H9 (cell line): ENCODE measurements around the gene EIF2AK2. TPM values are rescaled to one million over a fixed set of nuclear protein-coding genes. Genes with fewer than 3 reads are reported as not detected.

Experiments used
- DNase-seq: peaks from one replicate; pipeline ENCODE4 v3.0.0-alpha.2; 2017
- H2AFZ ChIP-seq: one replicate; pipeline ENCODE4 v1.6.1; 2013; ENCODE audit warnings: mild to moderate bottlenecking, low read length, control low read depth, moderate library complexity
- H2AK5ac ChIP-seq: 2 replicates; pipeline ENCODE4 v1.6.1; 2013; ENCODE audit warnings: low read length, control low read depth, mixed read lengths; ENCODE audit not compliant: insufficient read length
- H2BK120ac ChIP-seq: one replicate; pipeline ENCODE4 v1.6.1; 2013; ENCODE audit warnings: low read depth, mild to moderate bottlenecking, low read length, control low read depth, inconsistent platforms; ENCODE audit not compliant: poor library complexity, severe bottlenecking
- H2BK12ac ChIP-seq: 2 replicates; pipeline ENCODE4 v1.6.1; 2013; ENCODE audit warnings: low read length, control low read depth, mixed read lengths, low read depth; ENCODE audit not compliant: insufficient read length
- H2BK15ac ChIP-seq: 2 replicates; pipeline ENCODE4 v1.6.1; 2013; ENCODE audit warnings: low read depth, low read length, control low read depth
- H2BK20ac ChIP-seq: one replicate; pipeline ENCODE4 v1.6.1; 2013; ENCODE audit warnings: low read depth, mild to moderate bottlenecking, low read length, control low read depth, inconsistent platforms; ENCODE audit not compliant: poor library complexity, severe bottlenecking
- H2BK5ac ChIP-seq: 2 replicates; pipeline ENCODE4 v1.6.1; 2013; ENCODE audit warnings: low read length, control low read depth, mixed read lengths; ENCODE audit not compliant: insufficient read length
- H3K14ac ChIP-seq: 2 replicates; pipeline ENCODE4 v1.6.1; 2013; ENCODE audit warnings: low read length, control low read depth; ENCODE audit not compliant: insufficient read depth
- H3K18ac ChIP-seq: 2 replicates; pipeline ENCODE4 v1.6.1; 2013; ENCODE audit warnings: low read depth, mild to moderate bottlenecking, mixed read lengths, low read length, control low read depth; ENCODE audit not compliant: insufficient read length
- H3K23ac ChIP-seq: 2 replicates; pipeline ENCODE4 v1.6.1; 2013; ENCODE audit warnings: low read length, control low read depth, mixed read lengths, low read depth; ENCODE audit not compliant: insufficient read length
- H3K23me2 ChIP-seq: 2 replicates; pipeline ENCODE4 v1.6.1; 2013; ENCODE audit warnings: low read depth, mild to moderate bottlenecking, mixed read lengths, low read length, control low read depth; ENCODE audit not compliant: insufficient read length, poor library complexity, severe bottlenecking
- H3K27ac ChIP-seq: 2 replicates; pipeline ENCODE4 v1.5.1; 2013; ENCODE audit warnings: low read length, control low read depth, mixed read lengths, low read depth; ENCODE audit not compliant: insufficient read length
- H3K27me3 ChIP-seq: 2 replicates; pipeline ENCODE4 v1.6.1; 2013; ENCODE audit warnings: low read length, control low read depth, inconsistent platforms; ENCODE audit not compliant: insufficient read depth
- H3K4ac ChIP-seq: 2 replicates; pipeline ENCODE4 v1.6.1; 2013; ENCODE audit warnings: low read depth, mild to moderate bottlenecking, control low read depth, inconsistent platforms, low read length, moderate library complexity
- H3K4me1 ChIP-seq: 2 replicates; pipeline ENCODE4 v1.6.1; 2013; ENCODE audit warnings: low read length, control low read depth, inconsistent platforms; ENCODE audit not compliant: insufficient read depth
- H3K4me2 ChIP-seq: 2 replicates; pipeline ENCODE4 v1.6.1; 2013; ENCODE audit warnings: low read length, control low read depth, mixed read lengths; ENCODE audit not compliant: insufficient read length, insufficient read depth
- H3K56ac ChIP-seq: 2 replicates; pipeline ENCODE4 v1.6.1; 2013; ENCODE audit warnings: low read depth, mild to moderate bottlenecking, mixed read lengths, low read length, control low read depth; ENCODE audit not compliant: insufficient read length
- H3K79me1 ChIP-seq: 2 replicates; pipeline ENCODE4 v1.6.1; 2013; ENCODE audit warnings: low read depth, mild to moderate bottlenecking, moderate library complexity, low read length, control low read depth, inconsistent platforms; ENCODE audit not compliant: insufficient read depth, poor library complexity, severe bottlenecking
- H3K79me2 ChIP-seq: 2 replicates; pipeline ENCODE4 v1.6.1; 2013; ENCODE audit warnings: low read length, control low read depth, inconsistent platforms; ENCODE audit not compliant: insufficient read depth
- H3K9ac ChIP-seq: 2 replicates; pipeline ENCODE4 v1.6.1; 2013; ENCODE audit warnings: low read length, control low read depth, mixed read lengths; ENCODE audit not compliant: insufficient read length; ENCODE audit errors: extremely low read depth
- H3K9me3 ChIP-seq: one replicate; pipeline ENCODE4 v1.6.1; 2013; ENCODE audit warnings: low read depth, low read length, inconsistent platforms; ENCODE audit not compliant: control insufficient read depth
- H3T11ph ChIP-seq: one replicate; pipeline ENCODE4 v1.6.1; 2013; ENCODE audit warnings: mild to moderate bottlenecking, low read length, control low read depth, inconsistent platforms
- H4K20me1 ChIP-seq: one replicate; pipeline ENCODE4 v1.6.1; 2013; ENCODE audit not compliant: control insufficient read depth, insufficient read length, insufficient read depth
- H4K5ac ChIP-seq: 2 replicates; pipeline ENCODE4 v1.6.1; 2013; ENCODE audit warnings: low read depth, mild to moderate bottlenecking, mixed read lengths, low read length, control low read depth; ENCODE audit not compliant: insufficient read length
- H4K8ac ChIP-seq: replicated peaks from 2 replicates; pipeline ENCODE4 v1.6.1; 2013; ENCODE audit warnings: low read length, control low read depth, mixed read lengths, low read depth; ENCODE audit not compliant: insufficient read length
- H4K91ac ChIP-seq: 2 replicates; pipeline ENCODE4 v1.6.1; 2013; ENCODE audit warnings: low read depth, mild to moderate bottlenecking, moderate library complexity, mixed read lengths, low read length, control low read depth; ENCODE audit not compliant: insufficient read length
- H3K27ac Mint-ChIP-seq, 3 experiments: 2 replicates in 2 of 3; 3 replicates in 1 of 3; pipeline ENCODE4 v1.8.0; 2020 to 2021; ENCODE audit warnings: mixed read lengths in 3 of 3, mild to moderate bottlenecking in 1 of 3, moderate library complexity in 1 of 3
- H3K27me3 Mint-ChIP-seq: 2 replicates; pipeline ENCODE4 v1.8.0; 2021; ENCODE audit warnings: low read depth, mild to moderate bottlenecking, moderate library complexity, mixed read lengths
- H3K36me3 Mint-ChIP-seq, 3 experiments: 2 replicates in 2 of 3; 3 replicates in 1 of 3; pipeline ENCODE4 v1.8.0; 2020 to 2021; ENCODE audit warnings: low read depth in 3 of 3, mixed read lengths in 3 of 3; ENCODE audit not compliant: insufficient read depth in 1 of 3
- H3K4me1 Mint-ChIP-seq, 2 experiments: 2 replicates each; pipeline ENCODE4 v1.8.0; 2020; ENCODE audit warnings: mixed read lengths in 2 of 2
- H3K4me3 Mint-ChIP-seq, 2 experiments: 2 replicates in 1 of 2; 3 replicates in 1 of 2; pipeline ENCODE4 v1.8.0; 2020 to 2021; ENCODE audit warnings: mild to moderate bottlenecking in 2 of 2, mixed read lengths in 2 of 2, moderate library complexity in 1 of 2
- H3K9me3 Mint-ChIP-seq, 2 experiments: 2 replicates in 1 of 2; 3 replicates in 1 of 2; pipeline ENCODE4 v1.8.0; 2020; ENCODE audit warnings: mild to moderate bottlenecking in 2 of 2, mixed read lengths in 2 of 2, moderate library complexity in 1 of 2
- total RNA-seq: library from RNA; stranded (reverse); gene quantifications from 2 replicates; pipeline ENCODE4 v1.2.1, GENCODE V29; 2021
- TF ChIP-seq, protein P1 (sequence below): fragments of 200-600 bp; sonication (generic); conservative IDR thresholded peaks from 3 replicates; pipeline ENCODE4 v1.8.0; 2021; ENCODE audit warnings: antibody characterized with exemption, mild to moderate bottlenecking

The EIF2AK2 gene
- total RNA-seq, 1 experiment from 2014 or later, result 55.7 TPM

DNA sequence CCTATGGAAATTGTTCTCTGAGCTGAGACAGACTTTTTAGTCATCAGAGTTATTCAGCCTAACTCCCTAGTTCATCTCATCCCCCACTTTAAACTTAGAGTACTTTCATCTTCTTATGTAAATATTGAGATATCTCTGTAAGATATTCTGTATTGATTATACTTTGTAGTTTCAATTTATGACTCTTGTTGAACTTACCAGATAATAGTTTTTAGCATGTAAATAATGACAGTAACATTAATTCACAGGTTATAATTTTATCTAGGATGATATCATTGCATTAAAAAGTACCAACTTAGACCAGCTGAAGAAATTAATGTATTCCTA is 14.8 kb upstream of the EIF2AK2 start:
- H2BK5ac ChIP-seq, result no peak overlapping the region
- no peak overlapping the region for H4K91ac ChIP-seq
- no peak overlapping the region for H4K5ac ChIP-seq
- TF ChIP-seq, protein P1, sequence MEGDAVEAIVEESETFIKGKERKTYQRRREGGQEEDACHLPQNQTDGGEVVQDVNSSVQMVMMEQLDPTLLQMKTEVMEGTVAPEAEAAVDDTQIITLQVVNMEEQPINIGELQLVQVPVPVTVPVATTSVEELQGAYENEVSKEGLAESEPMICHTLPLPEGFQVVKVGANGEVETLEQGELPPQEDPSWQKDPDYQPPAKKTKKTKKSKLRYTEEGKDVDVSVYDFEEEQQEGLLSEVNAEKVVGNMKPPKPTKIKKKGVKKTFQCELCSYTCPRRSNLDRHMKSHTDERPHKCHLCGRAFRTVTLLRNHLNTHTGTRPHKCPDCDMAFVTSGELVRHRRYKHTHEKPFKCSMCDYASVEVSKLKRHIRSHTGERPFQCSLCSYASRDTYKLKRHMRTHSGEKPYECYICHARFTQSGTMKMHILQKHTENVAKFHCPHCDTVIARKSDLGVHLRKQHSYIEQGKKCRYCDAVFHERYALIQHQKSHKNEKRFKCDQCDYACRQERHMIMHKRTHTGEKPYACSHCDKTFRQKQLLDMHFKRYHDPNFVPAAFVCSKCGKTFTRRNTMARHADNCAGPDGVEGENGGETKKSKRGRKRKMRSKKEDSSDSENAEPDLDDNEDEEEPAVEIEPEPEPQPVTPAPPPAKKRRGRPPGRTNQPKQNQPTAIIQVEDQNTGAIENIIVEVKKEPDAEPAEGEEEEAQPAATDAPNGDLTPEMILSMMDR, result no peak
- no peak overlapping the region for H3T11ph ChIP-seq
- Mint-ChIP-seq H3K4me3 (no peak overlapping the region), H3K9me3 (peaks cover under 1 to 1% of the 10 kb centered on the region in 2 experiments; a peak in 4 of 5 replicates), H3K36me3 (peaks cover 0 to 2% (median 0%) of the 10 kb centered on the region in 3 experiments; a peak in 2 of 7 replicates), H3K27ac (no peak overlapping the region), H3K4me1 (peaks cover 4 to 8% of the 10 kb centered on the region in 2 experiments; a peak in 3 of 4 replicates), H3K27me3 (no peaks in the 10 kb centered on the region)
- no peaks in the 10 kb centered on the region for H3K79me2 ChIP-seq
- no peak overlapping the region for H4K8ac ChIP-seq
- H3K79me1 ChIP-seq, result no peaks in the 10 kb centered on the region
- no peak overlapping the region for H2BK15ac ChIP-seq
- H3K27ac ChIP-seq, result no peak overlapping the region
- H2AFZ ChIP-seq, result no peak overlapping the region
- no peak overlapping the region for H2BK120ac ChIP-seq
- no peaks in the 10 kb centered on the region for H3K4me1 ChIP-seq
- H3K9me3 ChIP-seq, result no peaks in the 10 kb centered on the region
- no peaks in the 10 kb centered on the region for H4K20me1 ChIP-seq
- H3K27me3 ChIP-seq, result no peaks in the 10 kb centered on the region
- no peak overlapping the region for H3K23ac ChIP-seq
- no peak overlapping the region for H3K18ac ChIP-seq
- H2AK5ac ChIP-seq, result no peak overlapping the region
- no peak overlapping the region for H3K4ac ChIP-seq
- DNase-seq, result no peak
- H3K14ac ChIP-seq, result no peak overlapping the region
- no peak overlapping the region for H3K56ac ChIP-seq
- H2BK12ac ChIP-seq, result no peak overlapping the region
- H3K9ac ChIP-seq, result no peak overlapping the region
- no peak overlapping the region for H2BK20ac ChIP-seq
- H3K23me2 ChIP-seq, result no peaks in the 10 kb centered on the region
- H3K4me2 ChIP-seq, result no peak overlapping the region
